H1 (cell line): ENCODE data around the gene RPAP3. TPM values are rescaled to one million over a fixed set of nuclear protein-coding genes. Genes with fewer than 3 reads are reported as not detected.

Experiments used
- CTCF ChIA-PET: fragments of 300-600 bp; sonication (Branson Sonifier 250); formaldehyde crosslinking; loops from one replicate; lab custom pipeline; 2021; ENCODE audit not compliant: partially characterized antibody; lab: Charles Lee
- POLR2A ChIA-PET: fragments of 300-600 bp; sonication (Branson Sonifier 250); formaldehyde crosslinking; loops from one replicate; lab custom pipeline; 2021; ENCODE audit warnings: inconsistent platforms; ENCODE audit not compliant: partially characterized antibody; lab: Charles Lee
- DNase-seq, 2 experiments: peaks; one replicate each; pipeline versions ENCODE4 v3.0.0 to v3.0.0-alpha.2; 2010 to 2022; ENCODE audit warnings: low spot score in 2 of 2, low read depth in 1 of 2, mixed read lengths in 1 of 2
- FAIRE-seq: peaks from 2 replicates; lab custom pipeline; 2011; peaks lifted over from hg19 to GRCh38; lab: Jason Lieb, UNC
- H2AFZ ChIP-seq: 2 replicates; pipeline ENCODE4 v1.8.1; 2012; ENCODE audit warnings: low read length, inconsistent platforms
- H2AK5ac ChIP-seq: 2 replicates; pipeline ENCODE4 v1.6.1; 2013; ENCODE audit warnings: low read depth, low read length
- H2BK120ac ChIP-seq: replicated peaks from 2 replicates; pipeline ENCODE3; 2013; ENCODE audit warnings: low read depth, low read length, inconsistent platforms
- H2BK12ac ChIP-seq: 2 replicates; pipeline ENCODE4 v1.6.1; 2013; ENCODE audit warnings: low read depth, low read length
- H2BK15ac ChIP-seq: 2 replicates; pipeline ENCODE4 v1.6.1; 2013; ENCODE audit warnings: low read length
- H2BK20ac ChIP-seq: 2 replicates; pipeline ENCODE4 v1.6.1; 2013; ENCODE audit warnings: low read length
- H2BK5ac ChIP-seq: 2 replicates; pipeline ENCODE4 v1.6.1; 2013; ENCODE audit warnings: low read depth, low read length
- H3K14ac ChIP-seq: 2 replicates; pipeline ENCODE4 v1.6.1; 2013; ENCODE audit warnings: inconsistent platforms; ENCODE audit not compliant: insufficient read length
- H3K18ac ChIP-seq: 2 replicates; pipeline ENCODE4 v1.6.1; 2013; ENCODE audit warnings: low read length; ENCODE audit errors: extremely low read depth
- H3K23ac ChIP-seq: 2 replicates; pipeline ENCODE4 v1.6.1; 2013; ENCODE audit warnings: inconsistent platforms; ENCODE audit not compliant: insufficient read length
- H3K23me2 ChIP-seq: 2 replicates; pipeline ENCODE4 v1.6.1; 2013; ENCODE audit warnings: low read depth, low read length
- H3K27ac ChIP-seq: 2 replicates; pipeline ENCODE4 v1.6.1; 2011; ENCODE audit warnings: low read depth, low read length, inconsistent platforms
- H3K27me3 ChIP-seq, 4 experiments: replicated peaks in 1 of 4; 1 replicate in 1 of 4; 2 replicates in 3 of 4; pipeline versions ENCODE4 v1.6.1 to v1.8.1; 2011 to 2013; ENCODE audit warnings: low read length in 3 of 4, mild to moderate bottlenecking in 3 of 4, inconsistent platforms in 2 of 4, mixed read lengths in 2 of 4, moderate library complexity in 1 of 4; ENCODE audit not compliant: control insufficient read depth in 3 of 4, insufficient read depth in 3 of 4; ENCODE audit errors: extremely low read depth in 1 of 4
- H3K36me3 ChIP-seq, 4 experiments: 2 replicates each; pipeline versions ENCODE4 v1.6.1 to v1.8.1; 2011 to 2013; ENCODE audit warnings: mild to moderate bottlenecking in 4 of 4, low read length in 3 of 4, moderate library complexity in 2 of 4, control low read depth in 1 of 4, inconsistent platforms in 1 of 4; ENCODE audit not compliant: insufficient read depth in 4 of 4, control insufficient read depth in 2 of 4
- H3K4ac ChIP-seq: replicated peaks from 2 replicates; pipeline ENCODE3; 2013; ENCODE audit warnings: low read length, low read depth, mixed read lengths, inconsistent platforms; ENCODE audit not compliant: insufficient read length
- H3K4me1 ChIP-seq, 4 experiments: replicated peaks in 1 of 4; 1 replicate in 1 of 4; 2 replicates in 3 of 4; pipeline versions ENCODE4 v1.6.1 to v1.8.1; 2011 to 2013; ENCODE audit warnings: low read length in 3 of 4, inconsistent platforms in 2 of 4, mixed read lengths in 1 of 4; ENCODE audit not compliant: insufficient read depth in 4 of 4, control insufficient read depth in 3 of 4
- H3K4me2 ChIP-seq, 2 experiments: 2 replicates each; pipeline versions ENCODE4 v1.6.1 to v1.8.1; 2011 to 2013; ENCODE audit warnings: low read depth in 2 of 2, low read length in 2 of 2, control low read depth in 1 of 2, inconsistent platforms in 1 of 2, mild to moderate bottlenecking in 1 of 2; ENCODE audit not compliant: insufficient read depth in 1 of 2
- H3K4me3 ChIP-seq, 4 experiments: fragments of 200-600, 300-600 bp in 1 of 4; sonication (generic), shearing (Covaris generic), sonication (Bioruptor Twin) in 1 of 4; 2 replicates each; pipeline versions ENCODE4 v1.5.1 to v1.8.1; 2011 to 2016; ENCODE audit warnings: low read length in 4 of 4, low read depth in 3 of 4, control low read depth in 2 of 4, inconsistent platforms in 2 of 4, mild to moderate bottlenecking in 2 of 4, mixed read lengths in 1 of 4, moderate library complexity in 1 of 4; ENCODE audit not compliant: insufficient read depth in 2 of 4; ENCODE audit errors: extremely low read depth in 1 of 4
- H3K56ac ChIP-seq: replicated peaks from 2 replicates; pipeline ENCODE3; 2013; ENCODE audit warnings: low read depth, mild to moderate bottlenecking, mixed read lengths, low read length, inconsistent platforms; ENCODE audit not compliant: insufficient read length
- H3K79me1 ChIP-seq: 2 replicates; pipeline ENCODE4 v1.6.1; 2013; ENCODE audit warnings: low read depth, low read length, control low read depth
- H3K79me2 ChIP-seq, 2 experiments: 2 replicates each; pipeline versions ENCODE4 v1.6.1 to v1.8.1; 2012 to 2013; ENCODE audit warnings: low read length in 2 of 2, mild to moderate bottlenecking in 2 of 2, inconsistent platforms in 1 of 2; ENCODE audit not compliant: insufficient read depth in 2 of 2, control insufficient read depth in 1 of 2
- H3K9ac ChIP-seq, 4 experiments: replicated peaks in 1 of 4; 1 replicate in 1 of 4; 2 replicates in 3 of 4; pipeline versions ENCODE4 v1.6.1 to v1.8.1; 2011 to 2013; ENCODE audit warnings: low read depth in 3 of 4, low read length in 3 of 4, control low read depth in 2 of 4, mild to moderate bottlenecking in 2 of 4, moderate library complexity in 2 of 4, inconsistent platforms in 1 of 4; ENCODE audit errors: extremely low read depth in 1 of 4
- H3K9me3 ChIP-seq, 2 experiments: 2 replicates each; pipeline versions ENCODE4 v1.6.1 to v1.8.1; 2012 to 2013; ENCODE audit warnings: mild to moderate bottlenecking in 2 of 2, moderate library complexity in 2 of 2, control low read depth in 1 of 2, inconsistent platforms in 1 of 2, low read depth in 1 of 2, low read length in 1 of 2, mixed read lengths in 1 of 2; ENCODE audit not compliant: insufficient read depth in 2 of 2
- H4K20me1 ChIP-seq, 2 experiments: replicated peaks in 1 of 2; 2 replicates each; pipeline versions ENCODE3 to v1.8.1; 2011 to 2013; ENCODE audit warnings: inconsistent platforms in 2 of 2, low read length in 2 of 2, mild to moderate bottlenecking in 1 of 2; ENCODE audit not compliant: insufficient read depth in 2 of 2, control insufficient read depth in 1 of 2
- H4K5ac ChIP-seq: 2 replicates; pipeline ENCODE4 v1.6.1; 2013; ENCODE audit warnings: low read length, low read depth, mixed read lengths, inconsistent platforms; ENCODE audit not compliant: insufficient read length
- H4K8ac ChIP-seq: 2 replicates; pipeline ENCODE4 v1.8.0; 2013; ENCODE audit warnings: mild to moderate bottlenecking, moderate library complexity, low read length, inconsistent platforms; ENCODE audit not compliant: insufficient read depth; ENCODE audit errors: extremely low read depth
- H4K91ac ChIP-seq: replicated peaks from 2 replicates; pipeline ENCODE3; 2013; ENCODE audit warnings: low read length, mixed read lengths, inconsistent platforms; ENCODE audit not compliant: insufficient read length
- CTCF ChIP-seq, 3 experiments: IDR thresholded peaks; 1 replicate in 2 of 3; 2 replicates in 1 of 3; pipeline versions ENCODE4 v1.5.1 to v1.6.1; 2011; ENCODE audit warnings: low read length in 3 of 3, mild to moderate bottlenecking in 3 of 3, inconsistent platforms in 2 of 3, low read depth in 1 of 3, moderate library complexity in 1 of 3; ENCODE audit not compliant: insufficient read depth in 1 of 3; ENCODE audit errors: control extremely low read depth in 1 of 3
- KDM1A ChIP-seq: fragments of 200-600, 300-600 bp; sonication (generic); IDR thresholded peaks from 2 replicates; pipeline ENCODE4 v1.7.1; 2016; ENCODE audit warnings: mild to moderate bottlenecking, low read length, borderline replicate concordance
- WGBS, 2 experiments: shearing (Covaris generic) in 1 of 2; methylation state at CpG; one replicate each; pipeline versions ENCODE4 v1.1.6 to v1.1.7; 2013 to 2015; ENCODE audit warnings: low lambda C conversion rate in 2 of 2, mixed read lengths in 2 of 2, inconsistent platforms in 1 of 2, low coverage in 1 of 2, missing lambda C conversion rate in 1 of 2; ENCODE audit not compliant: insufficient replicate concordance in 2 of 2, insufficient coverage in 1 of 2, insufficient read length in 1 of 2; ENCODE audit errors: extremely low coverage in 1 of 2, missing lambda C conversion rate in 1 of 2; 5-methylcytosine and 5-hydroxymethylcytosine counted together
- polyA plus RNA-seq, 7 experiments: library from polyadenylated mRNA; depleted of rRNA in 3 of 7; stranded (reverse) in 5 of 7; unstranded in 2 of 7; fragments of >200 nt in 5 of 7; fragments of 200-250 nt in 2 of 7; gene quantifications; 1 replicate in 5 of 7; 2 replicates in 1 of 7; 4 replicates in 1 of 7; pipeline versions ENCODE4 v1.2.1 to v1.2.3, GENCODE V29; 2011 to 2013; ENCODE audit warnings: missing spikeins in 2 of 7, mixed read lengths in 2 of 7
- total RNA-seq: library from RNA; stranded (reverse); fragmentation: NEBNext Ultra II Directional; extraction: Animal tissue kit (Norgen Biotek cat#: 25700); gene quantifications from 2 replicates; pipeline ENCODE4 v1.2.1, GENCODE V29; 2021

RPAP3 gene
- total and polyA plus RNA-seq, 2 of the 8 experiments (the other 6 are each of a cell fraction or from before 2014, with no cell fraction given): 6.4 to 60.5 TPM

- no peak overlapping the region for H4K91ac ChIP-seq
- 0 out of 8 replicates have a peak, but pooled peaks cover 0 to 3% (median 0%) of the 10 kb centered on the region in 4 experiments for H3K36me3 ChIP-seq
- no peak overlapping the region for H3K14ac ChIP-seq
- H2BK15ac ChIP-seq: no peak overlapping the region
- H2AK5ac ChIP-seq: no peak overlapping the region
- FAIRE-seq (no peak), DNase-seq (no peak)
- no peak overlapping the region for H2BK5ac ChIP-seq
- no peak overlapping the region for H3K4me3 ChIP-seq
- H3K79me2 ChIP-seq: no peaks in the 10 kb centered on the region
- no peak overlapping the region for H2BK120ac ChIP-seq
- H3K79me1 ChIP-seq: no peaks in the 10 kb centered on the region
- H3K4me1 ChIP-seq: peaks cover 4 to 9% (median 8%) of the 10 kb centered on the region in 4 experiments; a peak in 5 of 7 replicates
- H3K56ac ChIP-seq: no peak overlapping the region
- H3K23ac ChIP-seq: no peak overlapping the region
- no peak overlapping the region for H3K9ac ChIP-seq
- H3K9me3 ChIP-seq: no peaks in the 10 kb centered on the region
- H3K18ac ChIP-seq: no peak overlapping the region
- H4K5ac ChIP-seq: no peak overlapping the region
- TF ChIP-seq KDM1A: no peak
- TF ChIP-seq CTCF (IDR thresholded peaks at IDR 0.05; ENCODE audit: control extremely low read depth in 1 of 3, insufficient read depth in 1 of 3, low read depth in 1 of 3, low read length in 3 of 3): peak in 1 of 3 experiments; percentile 6; a peak in 1 of 4 replicates
- H2BK20ac ChIP-seq: no peak overlapping the region
- no peak overlapping the region for H3K4ac ChIP-seq
- CTCF ChIA-PET: interaction anchor here (1.0 to 64.6 kb wide), 17 partner anchors 11 to 223 kb away, joined by 3 to 2442 read pairs (median 23); partner anchors contain the start of genes ENDOU, RAPGEF3, RPAP3 and SLC48A1
- H4K8ac ChIP-seq: no peak overlapping the region
- no peak overlapping the region for H3K27ac ChIP-seq
- H2BK12ac ChIP-seq: no peak overlapping the region
- WGBS, 2 experiments: 92% methylated on average over 4 of the region's 6 CpGs; no CpG with 5 or more reads in 1 of the 2 experiments
- peaks cover 0 to 7% (median 3%) of the 10 kb centered on the region in 4 experiments; a peak in 3 of 7 replicates for H3K27me3 ChIP-seq
- no peaks in the 10 kb centered on the region for H4K20me1 ChIP-seq
- POLR2A ChIA-PET: interaction anchor here (0.7 to 1.1 kb wide), 3 partner anchors 50 to 90 kb away, joined by 3 to 4 read pairs (median 4); partner anchors contain the start of gene SLC48A1
- H3K23me2 ChIP-seq: no peaks in the 10 kb centered on the region
- no peak overlapping the region for H3K4me2 ChIP-seq
- H2AFZ ChIP-seq: no peak overlapping the region
Observed at GRCh38 chr12:47717046-47717442, 11.2 kb upstream of the RPAP3 start.
